ENCODE data around the gene KIF3A.

The KIF3A gene

DNA sequence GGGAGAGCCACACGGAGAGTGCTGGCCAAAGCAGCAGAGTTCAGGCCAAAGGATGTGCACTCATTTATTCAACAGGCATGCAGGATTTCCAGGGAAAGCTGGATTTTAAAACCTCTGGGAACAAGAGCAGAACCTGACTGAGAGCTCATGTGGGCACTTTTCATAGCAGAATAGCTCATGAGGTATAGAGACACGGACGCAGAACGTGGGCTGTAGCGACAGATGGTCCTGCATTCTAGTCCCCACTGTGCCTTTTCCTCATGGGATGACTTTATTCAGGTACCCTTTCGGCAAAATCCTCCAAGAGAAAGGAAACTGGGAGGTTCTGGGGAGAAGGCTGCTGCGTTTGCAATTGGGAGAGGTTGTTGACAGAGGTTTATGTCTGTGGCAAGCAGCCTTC lies 58.2 kb downstream of the KIF3A start:
- no peak for DNase-seq (ENCODE audit: low read depth in 2 of 3, low spot score in 1 of 3)

GRCh38 chr5:132678735-132679134 lies 58.6 kb downstream of the KIF3A start:
- DNase-seq (ENCODE audit: low read depth in 2 of 3, low spot score in 1 of 3) = no peak

- no peak for DNase-seq (ENCODE audit: low read depth in 2 of 3, low spot score in 1 of 3)
Measured at GRCh38 chr5:132677682-132678400, 59.5 kb downstream of the KIF3A start.

GRCh38 chr5:132677191-132677590 lies 60.2 kb downstream of the KIF3A start:
- no peak for DNase-seq (ENCODE audit: low read depth in 2 of 3, low spot score in 1 of 3)

- no peak for DNase-seq (ENCODE audit: low read depth in 2 of 3, low spot score in 1 of 3)
Measured at GRCh38 chr5:132675936-132676689, 61.2 kb downstream of the KIF3A start.

DNA sequence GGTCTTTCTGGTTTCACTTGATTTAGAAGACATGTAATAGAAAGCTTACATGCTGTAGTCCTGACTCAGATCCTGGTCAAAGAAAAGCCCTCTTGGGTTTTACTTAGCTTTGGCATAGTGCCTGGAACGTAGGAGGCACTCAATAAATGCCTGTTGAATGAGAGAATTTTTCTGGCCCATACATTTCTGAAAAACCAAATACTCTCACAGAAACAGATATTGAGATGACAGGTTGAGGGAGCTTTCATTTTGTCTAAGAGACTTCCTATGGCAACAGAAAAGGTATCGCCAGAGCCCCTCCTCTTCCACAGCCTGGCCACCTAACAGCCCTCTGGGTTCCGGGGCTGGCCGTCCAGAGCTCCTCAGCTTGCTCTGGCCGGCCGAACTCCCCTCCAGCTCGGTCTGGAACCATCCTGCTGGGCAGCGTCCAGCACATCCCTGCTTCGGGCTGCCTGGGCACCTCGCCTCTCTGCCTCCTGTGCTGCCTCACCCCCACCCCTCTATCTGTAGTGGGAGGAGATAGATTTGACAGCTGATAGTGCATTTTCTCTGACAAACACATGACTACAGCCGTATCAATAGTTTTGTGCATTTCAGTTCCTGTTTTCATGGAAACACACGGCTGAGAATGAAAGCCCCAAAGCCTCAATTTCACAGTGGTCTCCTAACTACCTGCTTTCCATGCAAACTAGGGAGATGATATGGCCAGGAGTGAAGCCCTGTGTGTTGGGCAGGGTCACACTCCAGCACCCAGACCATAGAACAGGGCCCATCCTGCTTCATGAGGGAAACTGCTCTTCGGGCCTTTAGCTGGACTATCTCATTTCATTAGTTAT lies 62.5 kb downstream of the KIF3A start:
- no peak for DNase-seq (ENCODE audit: low read depth in 2 of 3, low spot score in 1 of 3)

DNA sequence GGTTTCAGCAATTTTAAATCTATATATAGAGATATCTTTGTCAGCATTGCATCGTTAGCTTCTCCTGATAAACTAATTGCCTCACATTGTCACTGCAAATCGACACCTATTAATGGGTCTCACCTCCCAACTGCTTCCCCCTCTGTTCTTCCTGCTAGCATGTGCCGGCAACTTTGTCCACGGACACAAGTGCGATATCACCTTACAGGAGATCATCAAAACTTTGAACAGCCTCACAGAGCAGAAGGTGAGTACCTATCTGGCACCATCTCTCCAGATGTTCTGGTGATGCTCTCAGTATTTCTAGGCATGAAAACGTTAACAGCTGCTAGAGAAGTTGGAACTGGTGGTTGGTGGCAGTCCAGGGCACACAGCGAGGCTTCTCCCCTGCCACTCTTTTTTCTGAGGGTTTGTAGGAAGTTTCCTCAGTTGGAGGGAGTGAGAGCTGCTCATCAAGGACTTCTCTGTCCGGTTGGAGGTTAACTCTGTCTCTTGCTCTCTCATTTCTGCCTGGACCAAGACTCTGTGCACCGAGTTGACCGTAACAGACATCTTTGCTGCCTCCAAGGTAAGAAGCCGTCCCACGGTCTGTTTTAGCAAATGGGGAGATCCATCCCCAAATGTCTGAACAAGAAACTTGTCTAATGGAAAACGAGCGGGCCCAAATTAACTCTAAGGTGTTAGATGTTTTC lies 63.3 kb downstream of the KIF3A start, which contains the start of gene IL4:
Gene IL4, plus strand, starts transcription at position 51 of the 692 bp plus-strand sequence. Its CDS starts 62 bp downstream, at position 113.
- DNase-seq (ENCODE audit: low read depth in 2 of 3, low spot score in 1 of 3) = no peak

- DNase-seq (ENCODE audit: low read depth in 2 of 3, low spot score in 1 of 3) = no peak
Measured at GRCh38 chr5:132673488-132673887, 63.9 kb downstream of the KIF3A start.

DNA sequence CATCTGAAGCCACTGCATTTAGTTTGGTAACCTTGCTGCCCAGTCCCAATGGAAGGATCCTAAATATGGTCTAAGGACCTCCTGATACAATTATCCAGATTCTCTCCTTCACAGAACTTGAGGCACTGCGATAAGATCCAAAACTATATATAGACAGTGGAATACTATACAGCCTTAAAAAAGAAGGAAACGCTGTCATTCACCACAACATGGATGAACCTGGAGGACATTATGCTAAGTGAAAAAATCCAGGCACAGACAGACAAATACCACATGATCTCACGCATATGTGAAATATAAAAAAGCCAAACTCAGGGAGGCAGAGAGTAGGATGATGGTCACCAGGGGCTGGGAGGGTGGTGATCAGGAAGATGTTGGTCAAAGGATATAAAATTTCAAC lies 66.3 kb downstream of the KIF3A start:
- no peak for DNase-seq (ENCODE audit: low read depth in 2 of 3, low spot score in 1 of 3)

- no peak for DNase-seq (ENCODE audit: low read depth in 2 of 3, low spot score in 1 of 3)
Measured at GRCh38 chr5:132669966-132670882, 67.1 kb downstream of the KIF3A start.

DNA sequence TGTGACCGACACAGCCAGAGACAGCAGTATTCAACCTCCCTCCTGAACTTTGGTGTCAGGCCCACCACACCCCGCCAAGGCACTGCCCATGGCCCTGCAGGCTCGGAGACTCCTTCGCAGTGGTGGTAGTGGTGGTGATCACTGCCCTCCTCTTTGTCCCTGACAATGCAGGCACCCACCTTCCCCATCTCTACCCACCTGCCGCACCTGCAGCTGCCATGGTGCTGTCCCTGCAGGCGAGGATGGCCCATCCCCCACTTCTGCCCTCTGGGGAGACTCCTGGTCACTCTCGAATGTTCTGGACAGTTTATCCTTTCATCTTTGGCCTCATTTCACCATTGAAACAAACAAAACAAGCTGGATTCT lies 67.9 kb downstream of the KIF3A start:
- DNase-seq (ENCODE audit: low read depth in 2 of 3, low spot score in 1 of 3) = no peak

GRCh38 chr5:132668706-132669454 lies 68.5 kb downstream of the KIF3A start:
- DNase-seq (ENCODE audit: low read depth in 2 of 3, low spot score in 1 of 3) = no peak

- no peak for DNase-seq (ENCODE audit: low read depth in 2 of 3, low spot score in 1 of 3)
Measured at GRCh38 chr5:132667761-132668705, 69.3 kb downstream of the KIF3A start.

GRCh38 chr5:132667309-132667708 lies 70.0 kb downstream of the KIF3A start:
- no peak for DNase-seq (ENCODE audit: low read depth in 2 of 3, low spot score in 1 of 3)

GRCh38 chr5:132666310-132667123 lies 70.8 kb downstream of the KIF3A start:
- DNase-seq (ENCODE audit: low read depth in 2 of 3, low spot score in 1 of 3) = no peak

GRCh38 chr5:132665574-132666080 lies 71.7 kb downstream of the KIF3A start:
- DNase-seq (ENCODE audit: low read depth in 2 of 3, low spot score in 1 of 3) = no peak

- DNase-seq (ENCODE audit: low read depth in 2 of 3, low spot score in 1 of 3) = no peak
Measured at GRCh38 chr5:132664696-132665209, 72.6 kb downstream of the KIF3A start.

Measured in stimulated activated CD4-positive, alpha-beta T cell treated with anti-CD3 and anti-CD28 coated beads, Interleukin-12 subunit alpha, Interleukin-12 subunit beta, amount 100 ng/mL, for 48 hours (primary cell).